ENCODE measurements around the gene GNG2. TPM values are rescaled to one million over a fixed set of nuclear protein-coding genes. Genes with fewer than 3 reads are reported as not detected.

GNG2 gene
- total and polyA plus RNA-seq, 7 experiments from 2014 or later, result 62.1 to 199 (median 117) TPM

GRCh38 chr14:51954657-51955056 is 94.2 kb downstream of the GNG2 start:
- peak overlapping the region in 3 of 9 donors; percentile 5 to 76 (median 17) for H3K27ac Mint-ChIP-seq
- peaks cover 15 to 95% (median 26%) of the 10 kb centered on the region in 3 experiments for H3K36me3 ChIP-seq (ENCODE audit: control insufficient read depth in 2 of 3, insufficient read depth in 3 of 3, low read length in 3 of 3)
- DNase-seq, result no peak
- POLR2A ChIA-PET, result interaction anchor here (0.7 to 1.0 kb wide), 2 partner anchors 9 to 107 kb away, joined by 3 read pairs; no protein-coding TSS in a partner anchor
- H3K27ac ChIP-seq (ENCODE audit: low read depth, low read length), result no peak overlapping the region
- no peaks in the 10 kb centered on the region for H3K27me3 ChIP-seq (ENCODE audit: control insufficient read depth in 2 of 2, insufficient read depth in 2 of 2, low read length in 2 of 2)
- intact Hi-C loops (cut with micrococcal nuclease), result no loop called here
- CTCF ChIA-PET, result interaction anchor here (0.6 kb wide), 1 partner anchor 96 kb away, joined by 3 read pairs; no protein-coding TSS in a partner anchor
- H3K4me1 Mint-ChIP-seq, result peaks cover 6 to 47% (median 20%) of the 10 kb centered on the region in 7 donors
- no peak for ATAC-seq
- no peak overlapping the region for H3K4me3 ChIP-seq (ENCODE audit: low read length)
- peaks cover 11 to 31% (median 18%) of the 10 kb centered on the region in 11 donors for H3K9me3 Mint-ChIP-seq
- no peaks in the 10 kb centered on the region for H3K27me3 Mint-ChIP-seq
- peaks cover 0 to under 1% of the 10 kb centered on the region in 2 donors for H3K4me1 ChIP-seq (ENCODE audit: control insufficient read depth in 2 of 2, insufficient read depth in 2 of 2, low read length in 2 of 2)
- H3K9me3 ChIP-seq (ENCODE audit: control insufficient read depth in 2 of 3, low read length in 3 of 3), result peaks cover 0 to 12% (median 0%) of the 10 kb centered on the region in 3 experiments
- H3K4me3 Mint-ChIP-seq, result no peak overlapping the region
- H3K36me3 Mint-ChIP-seq, result peaks cover 56 to 98% (median 96%) of the 10 kb centered on the region in 5 donors

GRCh38 chr14:51957950-51958349 is 97.5 kb downstream of the GNG2 start:
- POLR2A ChIA-PET, result no interaction called here
- Histone ChIP-seq H3K9me3 (ENCODE audit: control insufficient read depth in 2 of 3, low read length in 3 of 3) (peaks cover 0 to 14% (median 0%) of the 10 kb centered on the region in 3 experiments), H3K27ac (ENCODE audit: low read depth, low read length) (no peak overlapping the region), H3K36me3 (ENCODE audit: control insufficient read depth in 2 of 3, insufficient read depth in 3 of 3, low read length in 3 of 3) (peaks cover 4 to 72% (median 12%) of the 10 kb centered on the region in 3 experiments), H3K4me3 (ENCODE audit: low read length) (no peak overlapping the region), H3K4me1 (ENCODE audit: control insufficient read depth in 2 of 2, insufficient read depth in 2 of 2, low read length in 2 of 2) (peaks cover 8 to 10% of the 10 kb centered on the region in 2 donors), H3K27me3 (ENCODE audit: control insufficient read depth in 2 of 2, insufficient read depth in 2 of 2, low read length in 2 of 2) (no peaks in the 10 kb centered on the region)
- DNase-seq (no peak), ATAC-seq (no peak)
- Mint-ChIP-seq H3K36me3 (peaks cover 46 to 85% (median 82%) of the 10 kb centered on the region in 5 donors), H3K27me3 (no peaks in the 10 kb centered on the region), H3K4me1 (peaks cover 27 to 63% (median 39%) of the 10 kb centered on the region in 7 donors), H3K9me3 (peaks cover 16 to 43% (median 24%) of the 10 kb centered on the region in 11 donors), H3K4me3 (no peak overlapping the region), H3K27ac (peak overlapping the region in 1 of 9 donors; percentile 7)
- CTCF ChIA-PET, result no interaction called here
- intact Hi-C loops (cut with micrococcal nuclease), result no loop called here

GRCh38 chr14:51959928-51960327 is 99.5 kb downstream of the GNG2 start:
- H3K9me3 Mint-ChIP-seq, result peaks cover 16 to 43% (median 24%) of the 10 kb centered on the region in 11 donors
- peaks cover 0 to 57% (median 8%) of the 10 kb centered on the region in 3 experiments for H3K36me3 ChIP-seq (ENCODE audit: control insufficient read depth in 2 of 3, insufficient read depth in 3 of 3, low read length in 3 of 3)
- peak overlapping the region in 4 of 9 donors; percentile 1 to 64 (median 10) for H3K27ac Mint-ChIP-seq
- intact Hi-C loops (cut with micrococcal nuclease), result loop anchor here in 1 of 2 donors (5.0 kb wide), 2 partner anchors 98 to 113 kb away; partner anchors contain the start of gene GNG2
- no peaks in the 10 kb centered on the region for H3K27me3 Mint-ChIP-seq
- peaks cover 32 to 65% (median 51%) of the 10 kb centered on the region in 7 donors for H3K4me1 Mint-ChIP-seq
- ChIA-PET CTCF (no interaction called here), POLR2A (no interaction called here)
- peaks cover 0 to 14% (median 0%) of the 10 kb centered on the region in 3 experiments for H3K9me3 ChIP-seq (ENCODE audit: control insufficient read depth in 2 of 3, low read length in 3 of 3)
- no peak for DNase-seq
- ATAC-seq, result no peak
- H3K4me1 ChIP-seq (ENCODE audit: control insufficient read depth in 2 of 2, insufficient read depth in 2 of 2, low read length in 2 of 2), result peaks cover 8 to 11% of the 10 kb centered on the region in 2 donors
- no peak overlapping the region for H3K4me3 Mint-ChIP-seq
- peaks cover 31 to 69% (median 68%) of the 10 kb centered on the region in 5 donors for H3K36me3 Mint-ChIP-seq
- H3K27ac ChIP-seq (ENCODE audit: low read depth, low read length), result no peak overlapping the region
- H3K4me3 ChIP-seq (ENCODE audit: low read length), result no peak overlapping the region
- no peaks in the 10 kb centered on the region for H3K27me3 ChIP-seq (ENCODE audit: control insufficient read depth in 2 of 2, insufficient read depth in 2 of 2, low read length in 2 of 2)

GRCh38 chr14:51960866-51961265 is 100.5 kb downstream of the GNG2 start:
- Mint-ChIP-seq H3K27ac (peak overlapping the region in 7 of 9 donors; percentile 9 to 80 (median 52)), H3K27me3 (no peaks in the 10 kb centered on the region), H3K4me3 (peak overlapping the region in 3 of 10 donors; percentile 9 to 69 (median 57)), H3K4me1 (peaks cover 32 to 61% (median 51%) of the 10 kb centered on the region in 7 donors), H3K9me3 (peaks cover 16 to 43% (median 24%) of the 10 kb centered on the region in 11 donors), H3K36me3 (peaks cover 31 to 64% (median 60%) of the 10 kb centered on the region in 5 donors)
- Histone ChIP-seq H3K36me3 (ENCODE audit: control insufficient read depth in 2 of 3, insufficient read depth in 3 of 3, low read length in 3 of 3) (peaks cover 0 to 49% (median 5%) of the 10 kb centered on the region in 3 experiments), H3K4me1 (ENCODE audit: control insufficient read depth in 2 of 2, insufficient read depth in 2 of 2, low read length in 2 of 2) (peaks cover 8 to 11% of the 10 kb centered on the region in 2 donors), H3K27me3 (ENCODE audit: control insufficient read depth in 2 of 2, insufficient read depth in 2 of 2, low read length in 2 of 2) (no peaks in the 10 kb centered on the region), H3K4me3 (ENCODE audit: low read length) (no peak overlapping the region), H3K27ac (ENCODE audit: low read depth, low read length) (peak overlapping the region; percentile 15), H3K9me3 (ENCODE audit: control insufficient read depth in 2 of 3, low read length in 3 of 3) (peaks cover 0 to 14% (median 0%) of the 10 kb centered on the region in 3 experiments)
- CTCF ChIA-PET, result no interaction called here
- ATAC-seq (no peak), DNase-seq (no peak)
- intact Hi-C loops (cut with micrococcal nuclease), result loop anchor here in 1 of 2 donors (5.0 kb wide), 2 partner anchors 99 to 114 kb away; partner anchors contain the start of gene GNG2
- POLR2A ChIA-PET, result no interaction called here

GRCh38 chr14:51962711-51963110 is 102.3 kb downstream of the GNG2 start:
- ChIA-PET POLR2A (interaction anchor here (1.0 to 1.5 kb wide), 2 partner anchors 29 to 102 kb away, joined by 3 to 4 read pairs; partner anchors contain the start of gene GNG2), CTCF (interaction anchor here (1.5 kb wide), 1 partner anchor 102 kb away, joined by 3 read pairs; the partner anchor contains the start of gene GNG2)
- H3K4me1 Mint-ChIP-seq, result peaks cover 27 to 56% (median 45%) of the 10 kb centered on the region in 7 donors
- intact Hi-C loops (cut with micrococcal nuclease), result loop anchor here in 1 of 2 donors (5.0 kb wide), 2 partner anchors 100 to 115 kb away; partner anchors contain the start of gene GNG2
- H3K27me3 Mint-ChIP-seq, result no peaks in the 10 kb centered on the region
- DNase-seq, result no peak
- peak overlapping the region in 8 of 9 donors; percentile 80 to 96 (median 85) for H3K27ac Mint-ChIP-seq
- ATAC-seq, result no peak
- peak overlapping the region; percentile 50 for H3K27ac ChIP-seq (ENCODE audit: low read depth, low read length)
- H3K36me3 ChIP-seq (ENCODE audit: control insufficient read depth in 2 of 3, insufficient read depth in 3 of 3, low read length in 3 of 3), result peaks cover 0 to 47% (median 5%) of the 10 kb centered on the region in 3 experiments
- H3K36me3 Mint-ChIP-seq, result peaks cover 23 to 56% (median 41%) of the 10 kb centered on the region in 5 donors
- peaks cover 0 to 14% (median 0%) of the 10 kb centered on the region in 3 experiments for H3K9me3 ChIP-seq (ENCODE audit: control insufficient read depth in 2 of 3, low read length in 3 of 3)
- H3K4me1 ChIP-seq (ENCODE audit: control insufficient read depth in 2 of 2, insufficient read depth in 2 of 2, low read length in 2 of 2), result peaks cover 8 to 11% of the 10 kb centered on the region in 2 donors
- no peak overlapping the region for H3K4me3 ChIP-seq (ENCODE audit: low read length)
- peaks cover 10 to 31% (median 20%) of the 10 kb centered on the region in 11 donors for H3K9me3 Mint-ChIP-seq
- peak overlapping the region in 8 of 10 donors; percentile 19 to 81 (median 64) for H3K4me3 Mint-ChIP-seq
- no peaks in the 10 kb centered on the region for H3K27me3 ChIP-seq (ENCODE audit: control insufficient read depth in 2 of 2, insufficient read depth in 2 of 2, low read length in 2 of 2)

- DNase-seq, result peak in 6 of 9 donors; percentile 17 to 64 (median 42)
- H3K27ac Mint-ChIP-seq, result peak overlapping the region; percentile 58 to 96 (median 83)
- CTCF ChIA-PET, result interaction anchor here (1.5 kb wide), 1 partner anchor 103 kb away, joined by 3 read pairs; the partner anchor contains the start of gene GNG2
Observed at GRCh38 chr14:51963286-51963685, 102.9 kb downstream of the GNG2 start.

More at GRCh38 chr14:51963286-51963685, 102.9 kb downstream of the GNG2 start:
- peaks cover 20 to 55% (median 37%) of the 10 kb centered on the region in 5 donors for H3K36me3 Mint-ChIP-seq
- H3K9me3 Mint-ChIP-seq, result peaks cover 7 to 25% (median 18%) of the 10 kb centered on the region in 11 donors
- intact Hi-C loops (cut with micrococcal nuclease), result loop anchor here in 1 of 2 donors (5.0 kb wide), 2 partner anchors 101 to 116 kb away; partner anchors contain the start of gene GNG2
- Histone ChIP-seq H3K27me3 (ENCODE audit: control insufficient read depth in 2 of 2, insufficient read depth in 2 of 2, low read length in 2 of 2) (no peaks in the 10 kb centered on the region), H3K4me1 (ENCODE audit: control insufficient read depth in 2 of 2, insufficient read depth in 2 of 2, low read length in 2 of 2) (peaks cover 8 to 11% of the 10 kb centered on the region in 2 donors), H3K9me3 (ENCODE audit: control insufficient read depth in 2 of 3, low read length in 3 of 3) (peaks cover 0 to 9% (median 0%) of the 10 kb centered on the region in 3 experiments), H3K27ac (ENCODE audit: low read depth, low read length) (peak overlapping the region; percentile 50), H3K4me3 (ENCODE audit: low read length) (no peak overlapping the region), H3K36me3 (ENCODE audit: control insufficient read depth in 2 of 3, insufficient read depth in 3 of 3, low read length in 3 of 3) (peaks cover 0 to 45% (median 5%) of the 10 kb centered on the region in 3 experiments)
- H3K4me3 Mint-ChIP-seq, result peak overlapping the region in 9 of 10 donors; percentile 31 to 81 (median 71)
- peaks cover 27 to 56% (median 45%) of the 10 kb centered on the region in 7 donors for H3K4me1 Mint-ChIP-seq
- POLR2A ChIA-PET, result interaction anchor here (0.7 to 1.5 kb wide), 3 partner anchors 9 to 103 kb away, joined by 3 to 4 read pairs (median 3); partner anchors contain the start of gene GNG2
- peak; percentile 70 for ATAC-seq
- no peaks in the 10 kb centered on the region for H3K27me3 Mint-ChIP-seq
